ENCODE results near the gene CLPX.

GRCh38 chr15:65233696-65234095 is 48.6 kb upstream of the CLPX start:
- TF ChIP-seq CTCF (IDR thresholded peaks at IDR 0.05) (no peak), EZH2 (IDR thresholded peaks at IDR 0.05; ENCODE audit: borderline replicate concordance, insufficient read depth, low read depth, low read length, poor library complexity, severe bottlenecking) (no peak)
